HEK293 (cell line): ENCODE measurements around the gene PLXNA3.
A peak's percentile ranks its signal among the peaks of the same experiment; 100 is the strongest.

ENCODE experiments used
- CTCF ChIA-PET: fragments of 350-600 bp; formaldehyde crosslinking; extraction: SDS; loops from one replicate; lab custom pipeline; 2021; ENCODE audit warnings: antibody characterized with exemption; lab: Yijun Ruan, JAX
- POLR2A ChIA-PET: fragments of 300-600 bp; formaldehyde crosslinking; extraction: SDS; loops from one replicate; lab custom pipeline; 2020; ENCODE audit warnings: antibody characterized with exemption, inconsistent platforms; lab: Yijun Ruan, JAX
- H3K27ac ChIP-seq: fragments of 200-500 bp; sonication (Bioruptor generic); 2 replicates; pipeline ENCODE4 v1.5.1; 2014; ENCODE audit warnings: low read depth, low read length, control low read depth, inconsistent platforms; ENCODE audit errors: extremely low read depth
- H3K36me3 ChIP-seq, 2 experiments: fragments of 200-500 bp in 1 of 2; sonication (Bioruptor generic) in 1 of 2; 1 replicate in 1 of 2; 2 replicates in 1 of 2; pipeline ENCODE4 v1.5.1; 2014 to 2017; ENCODE audit warnings: inconsistent platforms in 2 of 2, low read length in 2 of 2; ENCODE audit not compliant: control insufficient read depth in 2 of 2, insufficient read depth in 1 of 2
- H3K4me1 ChIP-seq: fragments of 200-500 bp; sonication (Bioruptor generic); 2 replicates; pipeline ENCODE4 v1.5.1; 2014; ENCODE audit warnings: mild to moderate bottlenecking, low read length, inconsistent platforms; ENCODE audit not compliant: control insufficient read depth, insufficient read depth
- H3K4me3 ChIP-seq: 2 replicates; pipeline ENCODE4 v1.5.1; 2011; ENCODE audit warnings: low read depth, mild to moderate bottlenecking, control low read depth, low read length, moderate library complexity
- H3K9me3 ChIP-seq: fragments of 200-500 bp; sonication (Bioruptor generic); 2 replicates; pipeline ENCODE4 v1.5.1; 2014; ENCODE audit warnings: low read depth, low read length, inconsistent platforms; ENCODE audit not compliant: control insufficient read depth, insufficient read depth
- GLIS2 ChIP-seq: fragments of 450-650 bp; formaldehyde crosslinking; IDR thresholded peaks from 2 replicates; pipeline ENCODE4 v1.5.1; 2016; ENCODE audit warnings: missing biosample characterization, missing genetic modification characterization
- HOXC10 ChIP-seq: sonication (generic); formaldehyde crosslinking; IDR thresholded peaks from 2 replicates; pipeline ENCODE4 v1.8.1; 2023; ENCODE audit warnings: mild to moderate bottlenecking, missing genetic modification reagents
- PRDM10 ChIP-seq: fragments of 450-650 bp; formaldehyde crosslinking; IDR thresholded peaks from 2 replicates; pipeline ENCODE4 v1.5.1; 2016; ENCODE audit warnings: missing biosample characterization, missing genetic modification characterization
- REST ChIP-seq: fragments of 450-650 bp; formaldehyde crosslinking; IDR thresholded peaks from 2 replicates; pipeline ENCODE4 v1.5.1; 2016; ENCODE audit warnings: missing biosample characterization, missing genetic modification characterization
- ZEB2 ChIP-seq: fragments of 450-650 bp; formaldehyde crosslinking; IDR thresholded peaks from 2 replicates; pipeline ENCODE4 v1.5.1; 2016; ENCODE audit warnings: missing biosample characterization, missing genetic modification characterization
- ZFP37 ChIP-seq: fragments of 450-650 bp; formaldehyde crosslinking; IDR thresholded peaks from 2 replicates; pipeline ENCODE4 v1.5.1; 2016; ENCODE audit warnings: missing biosample characterization, missing genetic modification characterization
- ZNF157 ChIP-seq: fragments of 450-650 bp; formaldehyde crosslinking; IDR thresholded peaks from 2 replicates; pipeline ENCODE4 v1.5.1; 2016; ENCODE audit warnings: missing biosample characterization, missing genetic modification characterization
- ZNF2 ChIP-seq: fragments of 450-650 bp; formaldehyde crosslinking; IDR thresholded peaks from 2 replicates; pipeline ENCODE4 v1.5.1; 2016; ENCODE audit warnings: missing biosample characterization, missing genetic modification characterization
- ZNF335 ChIP-seq: fragments of 450-650 bp; formaldehyde crosslinking; conservative IDR thresholded peaks from 2 replicates; pipeline ENCODE4 v1.5.1; 2016; ENCODE audit warnings: missing biosample characterization, missing genetic modification characterization
- ZNF366 ChIP-seq: fragments of 450-650 bp; formaldehyde crosslinking; conservative IDR thresholded peaks from 2 replicates; pipeline ENCODE4 v1.5.1; 2016; ENCODE audit warnings: missing biosample characterization, missing genetic modification characterization
- ZNF544 ChIP-seq: fragments of 450-650 bp; formaldehyde crosslinking; IDR thresholded peaks from 2 replicates; pipeline ENCODE4 v1.5.0; 2017; ENCODE audit warnings: missing biosample characterization, missing genetic modification characterization
- ZNF777 ChIP-seq: fragments of 450-650 bp; formaldehyde crosslinking; IDR thresholded peaks from 2 replicates; pipeline ENCODE4 v1.5.1; 2017; ENCODE audit warnings: missing biosample characterization, missing genetic modification characterization, borderline replicate concordance
- TF ChIP-seq, protein P1 (sequence below): fragments of 450-650 bp; formaldehyde crosslinking; IDR thresholded peaks from 2 replicates; pipeline ENCODE4 v1.5.1; 2016; ENCODE audit warnings: missing biosample characterization, missing genetic modification characterization
- TF ChIP-seq, protein P2 (sequence below): fragments of 450-650 bp; formaldehyde crosslinking; IDR thresholded peaks from 2 replicates; pipeline ENCODE4 v1.5.1; 2016; ENCODE audit warnings: missing biosample characterization, missing genetic modification characterization, low read depth
- TF ChIP-seq, protein P3 (sequence below): fragments of 450-650 bp; formaldehyde crosslinking; IDR thresholded peaks from 2 replicates; pipeline ENCODE4 v1.5.1; 2016; ENCODE audit warnings: missing biosample characterization, missing genetic modification characterization

The PLXNA3 gene

DNA sequence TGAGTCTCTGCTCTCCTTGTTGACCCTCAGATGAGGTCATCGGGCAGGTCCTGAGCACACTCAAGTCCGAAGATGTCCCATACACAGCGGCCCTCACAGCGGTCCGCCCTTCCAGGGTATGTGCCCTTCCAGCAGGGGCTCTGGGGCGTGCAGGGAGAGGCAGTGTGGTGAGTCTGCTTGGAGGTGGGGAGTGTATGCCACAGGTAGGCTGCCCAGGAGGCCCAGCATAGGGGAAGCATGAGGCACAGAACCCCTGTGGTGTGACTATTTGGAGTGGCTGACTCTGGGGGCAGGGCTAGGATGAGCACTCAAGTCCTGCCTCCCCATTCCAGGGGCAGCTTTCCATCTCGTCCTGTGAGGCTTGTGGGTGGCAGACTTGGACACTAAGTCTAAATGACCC lies 24.5 kb upstream of the PLXNA3 start (continued):
- TF ChIP-seq PRDM10 (tag by site-specific recombination) = peak; percentile 37; the same call in 1 of the 2 replicates
- TF ChIP-seq ZNF157 = no peak
- no peak for TF ChIP-seq ZFP37

DNA sequence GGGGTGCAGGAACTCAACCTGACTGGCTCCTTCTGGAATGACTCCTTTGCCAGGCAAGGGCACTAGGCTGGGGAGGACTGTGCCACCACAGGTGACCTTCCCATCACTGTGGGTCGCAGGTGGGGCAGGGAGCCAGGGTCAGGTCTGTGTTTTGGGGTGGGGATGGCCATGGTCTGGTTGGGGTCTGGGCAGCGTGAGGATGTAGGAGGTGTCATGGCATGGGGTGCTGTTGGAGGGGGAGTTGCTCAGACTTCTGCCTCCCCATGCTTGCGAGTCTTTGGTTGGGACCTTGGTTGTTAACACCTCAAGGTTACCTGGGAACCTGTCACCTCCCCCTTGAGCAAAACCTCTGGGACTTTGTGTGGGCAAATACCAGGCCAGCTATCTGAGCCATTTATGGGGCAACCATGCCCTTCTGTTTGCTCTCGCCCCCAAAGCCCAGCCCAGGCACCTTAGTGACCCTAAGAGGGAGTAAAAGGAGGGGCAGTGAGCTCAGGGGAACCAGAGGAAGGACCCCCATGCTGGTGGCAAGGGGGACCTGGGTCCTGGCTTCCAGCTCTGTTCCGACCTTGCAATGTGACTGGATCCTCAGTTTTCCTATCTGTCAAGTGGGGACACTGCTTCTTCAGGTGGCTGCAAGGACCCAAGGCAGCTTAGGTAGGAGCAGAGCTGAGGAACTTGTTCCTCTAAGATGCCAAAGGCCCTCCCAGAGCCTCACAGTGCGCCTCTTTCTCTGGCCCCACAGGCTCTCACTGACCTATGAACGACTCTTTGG lies 23.5 kb upstream of the PLXNA3 start:
- Histone ChIP-seq H3K27ac (no peak overlapping the region), H3K36me3 (peaks cover 5 to 71% of the 10 kb centered on the region in 2 experiments; a peak in 2 of 3 replicates), H3K4me3 (no peak overlapping the region), H3K9me3 (no peaks in the 10 kb centered on the region), H3K4me1 (no peaks in the 10 kb centered on the region)
- CTCF ChIA-PET = no interaction called here
- POLR2A ChIA-PET = interaction anchor here (1.3 kb wide), 1 partner anchor 10 kb away, joined by 3 read pairs; no protein-coding TSS in a partner anchor
- TF ChIP-seq REST (tag by site-specific recombination) (no peak), ZNF2 (no peak), PRDM10 (tag by site-specific recombination) (peak; percentile 59), ZEB2 (tag by site-specific recombination) (no peak), GLIS2 (tag by site-specific recombination) (0 out of 2 replicates have a peak, but pooled peaks have one; percentile 7), ZNF544 (tag by site-specific recombination) (no peak), ZNF366 (tag by site-specific recombination) (no peak), ZNF777 (tag by site-specific recombination) (no peak), ZNF335 (no peak), HOXC10 (CRISPR knock-in tag) (no peak)
- TF ChIP-seq, protein P1, sequence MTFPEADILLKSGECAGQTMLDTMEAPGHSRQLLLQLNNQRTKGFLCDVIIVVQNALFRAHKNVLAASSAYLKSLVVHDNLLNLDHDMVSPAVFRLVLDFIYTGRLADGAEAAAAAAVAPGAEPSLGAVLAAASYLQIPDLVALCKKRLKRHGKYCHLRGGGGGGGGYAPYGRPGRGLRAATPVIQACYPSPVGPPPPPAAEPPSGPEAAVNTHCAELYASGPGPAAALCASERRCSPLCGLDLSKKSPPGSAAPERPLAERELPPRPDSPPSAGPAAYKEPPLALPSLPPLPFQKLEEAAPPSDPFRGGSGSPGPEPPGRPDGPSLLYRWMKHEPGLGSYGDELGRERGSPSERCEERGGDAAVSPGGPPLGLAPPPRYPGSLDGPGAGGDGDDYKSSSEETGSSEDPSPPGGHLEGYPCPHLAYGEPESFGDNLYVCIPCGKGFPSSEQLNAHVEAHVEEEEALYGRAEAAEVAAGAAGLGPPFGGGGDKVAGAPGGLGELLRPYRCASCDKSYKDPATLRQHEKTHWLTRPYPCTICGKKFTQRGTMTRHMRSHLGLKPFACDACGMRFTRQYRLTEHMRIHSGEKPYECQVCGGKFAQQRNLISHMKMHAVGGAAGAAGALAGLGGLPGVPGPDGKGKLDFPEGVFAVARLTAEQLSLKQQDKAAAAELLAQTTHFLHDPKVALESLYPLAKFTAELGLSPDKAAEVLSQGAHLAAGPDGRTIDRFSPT (tag by site-specific recombination) = no peak
- TF ChIP-seq, protein P2, sequence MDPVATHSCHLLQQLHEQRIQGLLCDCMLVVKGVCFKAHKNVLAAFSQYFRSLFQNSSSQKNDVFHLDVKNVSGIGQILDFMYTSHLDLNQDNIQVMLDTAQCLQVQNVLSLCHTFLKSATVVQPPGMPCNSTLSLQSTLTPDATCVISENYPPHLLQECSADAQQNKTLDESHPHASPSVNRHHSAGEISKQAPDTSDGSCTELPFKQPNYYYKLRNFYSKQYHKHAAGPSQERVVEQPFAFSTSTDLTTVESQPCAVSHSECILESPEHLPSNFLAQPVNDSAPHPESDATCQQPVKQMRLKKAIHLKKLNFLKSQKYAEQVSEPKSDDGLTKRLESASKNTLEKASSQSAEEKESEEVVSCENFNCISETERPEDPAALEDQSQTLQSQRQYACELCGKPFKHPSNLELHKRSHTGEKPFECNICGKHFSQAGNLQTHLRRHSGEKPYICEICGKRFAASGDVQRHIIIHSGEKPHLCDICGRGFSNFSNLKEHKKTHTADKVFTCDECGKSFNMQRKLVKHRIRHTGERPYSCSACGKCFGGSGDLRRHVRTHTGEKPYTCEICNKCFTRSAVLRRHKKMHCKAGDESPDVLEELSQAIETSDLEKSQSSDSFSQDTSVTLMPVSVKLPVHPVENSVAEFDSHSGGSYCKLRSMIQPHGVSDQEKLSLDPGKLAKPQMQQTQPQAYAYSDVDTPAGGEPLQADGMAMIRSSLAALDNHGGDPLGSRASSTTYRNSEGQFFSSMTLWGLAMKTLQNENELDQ (tag by site-specific recombination) = no peak
- TF ChIP-seq, protein P3, sequence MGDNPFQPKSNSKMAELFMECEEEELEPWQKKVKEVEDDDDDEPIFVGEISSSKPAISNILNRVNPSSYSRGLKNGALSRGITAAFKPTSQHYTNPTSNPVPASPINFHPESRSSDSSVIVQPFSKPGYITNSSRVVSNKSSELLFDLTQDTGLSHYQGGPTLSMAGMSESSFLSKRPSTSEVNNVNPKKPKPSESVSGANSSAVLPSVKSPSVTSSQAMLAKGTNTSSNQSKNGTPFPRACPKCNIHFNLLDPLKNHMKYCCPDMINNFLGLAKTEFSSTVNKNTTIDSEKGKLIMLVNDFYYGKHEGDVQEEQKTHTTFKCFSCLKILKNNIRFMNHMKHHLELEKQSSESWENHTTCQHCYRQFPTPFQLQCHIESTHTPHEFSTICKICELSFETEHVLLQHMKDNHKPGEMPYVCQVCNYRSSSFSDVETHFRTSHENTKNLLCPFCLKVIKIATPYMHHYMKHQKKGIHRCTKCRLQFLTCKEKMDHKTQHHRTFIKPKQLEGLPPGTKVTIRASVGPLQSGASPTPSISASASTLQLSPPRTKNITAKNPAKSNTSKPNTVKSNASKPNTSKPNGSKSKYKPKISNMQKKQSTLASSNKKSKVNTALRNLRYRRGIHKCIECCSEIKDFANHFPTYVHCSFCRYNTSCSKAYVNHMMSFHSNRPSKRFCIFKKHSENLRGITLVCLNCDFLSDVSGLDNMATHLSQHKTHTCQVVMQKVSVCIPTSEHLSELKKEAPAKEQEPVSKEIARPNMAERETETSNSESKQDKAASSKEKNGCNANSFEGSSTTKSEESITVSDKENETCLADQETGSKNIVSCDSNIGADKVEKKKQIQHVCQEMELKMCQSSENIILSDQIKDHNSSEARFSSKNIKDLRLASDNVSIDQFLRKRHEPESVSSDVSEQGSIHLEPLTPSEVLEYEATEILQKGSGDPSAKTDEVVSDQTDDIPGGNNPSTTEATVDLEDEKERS = no peak
